IMR-90 (cell line): Measurements from ENCODE around the gene TAC4. TPM values are rescaled to one million over a fixed set of nuclear protein-coding genes. Genes with fewer than 3 reads are reported as not detected.

Source experiments
- ATAC-seq: fragments of 200-7000 bp; cut with Tn5 transposase; 2 replicates; pipeline ENCODE4 v1.9.1; 2020; ENCODE audit warnings: low read depth, mild to moderate bottlenecking, moderate library complexity
- BruUV-seq: library from RNA; stranded (reverse); fragments of 400-500 nt; replicated peaks from 2 replicates; lab custom pipeline; 2021; lab: Mats Ljungman, UMichigan
- CTCF ChIA-PET: fragments of 300-600 bp; formaldehyde crosslinking; extraction: SDS; loops from one replicate; lab custom pipeline; 2021; ENCODE audit warnings: antibody characterized with exemption; lab: Yijun Ruan, JAX
- POLR2A ChIA-PET: fragments of 300-600 bp; sonication (Branson Sonifier 250); formaldehyde crosslinking; loops from one replicate; lab custom pipeline; 2022; ENCODE audit warnings: antibody characterized with exemption; ENCODE audit not compliant: unreplicated experiment; lab: Charles Lee
- DNase-seq: peaks from one replicate; pipeline ENCODE4 v3.0.0; 2013
- H2AFZ ChIP-seq: replicated peaks from 2 replicates; pipeline ENCODE3; 2013; ENCODE audit warnings: low read length, mild to moderate bottlenecking; ENCODE audit not compliant: poor library complexity
- H2AK5ac ChIP-seq: 2 replicates; pipeline ENCODE4 v1.6.1; 2013; ENCODE audit warnings: low read depth, low read length, inconsistent platforms
- H2AK9ac ChIP-seq: replicated peaks from 2 replicates; pipeline ENCODE3; 2013; ENCODE audit warnings: mild to moderate bottlenecking, low read depth, low read length, moderate library complexity; ENCODE audit not compliant: poor library complexity
- H2BK120ac ChIP-seq: 2 replicates; pipeline ENCODE4 v1.6.1; 2013; ENCODE audit warnings: low read depth, low read length, inconsistent platforms
- H2BK15ac ChIP-seq: 3 replicates; pipeline ENCODE4 v1.6.1; 2013; ENCODE audit warnings: low read depth, low read length, inconsistent platforms
- H2BK20ac ChIP-seq: 2 replicates; pipeline ENCODE4 v1.6.1; 2013; ENCODE audit warnings: low read depth, mild to moderate bottlenecking, inconsistent platforms, low read length, moderate library complexity
- H2BK5ac ChIP-seq: 2 replicates; pipeline ENCODE4 v1.6.1; 2013; ENCODE audit warnings: mild to moderate bottlenecking, low read depth, low read length, inconsistent platforms; ENCODE audit not compliant: poor library complexity, severe bottlenecking
- H3K14ac ChIP-seq: replicated peaks from 2 replicates; pipeline ENCODE4 v1.6.1; 2013; ENCODE audit warnings: low read depth, low read length, inconsistent platforms
- H3K18ac ChIP-seq: 2 replicates; pipeline ENCODE4 v1.6.1; 2013; ENCODE audit warnings: low read depth, low read length, control low read depth
- H3K23ac ChIP-seq: 2 replicates; pipeline ENCODE4 v1.6.1; 2013; ENCODE audit warnings: low read depth, low read length, inconsistent platforms
- H3K27ac ChIP-seq: 2 replicates; pipeline ENCODE4 v1.5.1; 2013; ENCODE audit warnings: mild to moderate bottlenecking, control low read depth, low read length; ENCODE audit not compliant: insufficient read depth
- H3K27me3 ChIP-seq: 2 replicates; pipeline ENCODE4 v1.6.1; 2013; ENCODE audit warnings: low read length; ENCODE audit not compliant: control insufficient read depth, insufficient read depth
- H3K36me3 ChIP-seq: 2 replicates; pipeline ENCODE4 v1.6.1; 2013; ENCODE audit warnings: low read length, mixed read lengths; ENCODE audit not compliant: control insufficient read depth, insufficient read depth
- H3K4ac ChIP-seq: 2 replicates; pipeline ENCODE4 v1.6.1; 2013; ENCODE audit warnings: low read depth, low read length, inconsistent platforms
- H3K4me1 ChIP-seq: 2 replicates; pipeline ENCODE4 v1.6.1; 2013; ENCODE audit warnings: low read length, mixed read lengths; ENCODE audit not compliant: control insufficient read depth, insufficient read depth
- H3K4me2 ChIP-seq: 2 replicates; pipeline ENCODE4 v1.6.1; 2013; ENCODE audit warnings: low read depth, mild to moderate bottlenecking, control low read depth, low read length, moderate library complexity
- H3K4me3 ChIP-seq: 2 replicates; pipeline ENCODE4 v1.5.1; 2013; ENCODE audit warnings: low read depth, mild to moderate bottlenecking, control low read depth, low read length, moderate library complexity; ENCODE audit not compliant: insufficient read depth
- H3K56ac ChIP-seq: 2 replicates; pipeline ENCODE4 v1.6.1; 2013; ENCODE audit warnings: low read length, inconsistent platforms; ENCODE audit not compliant: insufficient read depth; ENCODE audit errors: extremely low read depth
- H3K79me1 ChIP-seq, 2 experiments: 2 replicates each; pipeline ENCODE4 v1.6.1; 2013; ENCODE audit warnings: low read length in 2 of 2, inconsistent platforms in 1 of 2, low read depth in 1 of 2
- H3K9ac ChIP-seq: 2 replicates; pipeline ENCODE4 v1.6.1; 2013; ENCODE audit warnings: low read depth, low read length, control low read depth
- H3K9me1 ChIP-seq: 2 replicates; pipeline ENCODE4 v1.6.1; 2013; ENCODE audit warnings: low read length, inconsistent platforms; ENCODE audit not compliant: insufficient read depth
- H3K9me3 ChIP-seq: 2 replicates; pipeline ENCODE4 v1.6.1; 2013; ENCODE audit warnings: low read length; ENCODE audit not compliant: control insufficient read depth, insufficient read depth
- H4K20me1 ChIP-seq: 2 replicates; pipeline ENCODE4 v1.6.1; 2013; ENCODE audit warnings: low read length, inconsistent platforms; ENCODE audit not compliant: insufficient read depth
- H4K5ac ChIP-seq: 2 replicates; pipeline ENCODE4 v1.6.1; 2013; ENCODE audit warnings: mild to moderate bottlenecking, low read depth, low read length, control low read depth
- H4K8ac ChIP-seq, 2 experiments: 2 replicates each; pipeline ENCODE4 v1.6.1; 2013; ENCODE audit warnings: low read depth in 2 of 2, low read length in 2 of 2, control low read depth in 1 of 2, inconsistent platforms in 1 of 2
- H4K91ac ChIP-seq: 2 replicates; pipeline ENCODE4 v1.6.1; 2013; ENCODE audit warnings: low read depth, low read length, inconsistent platforms; ENCODE audit not compliant: insufficient read depth
- CEBPB ChIP-seq: IDR thresholded peaks from 2 replicates; pipeline ENCODE4 v1.6.1; 2012; ENCODE audit warnings: low read depth, low read length, improper control_type of control experiment
- CHD1 ChIP-seq: IDR thresholded peaks from 2 replicates; pipeline ENCODE4 v1.6.1; 2012; ENCODE audit warnings: low read depth, low read length, improper control_type of control experiment
- MAFK ChIP-seq: IDR thresholded peaks from 2 replicates; pipeline ENCODE4 v1.6.1; 2012; ENCODE audit warnings: low read depth, low read length, improper control_type of control experiment
- MAZ ChIP-seq: IDR thresholded peaks from 2 replicates; pipeline ENCODE4 v1.6.1; 2012; ENCODE audit warnings: low read depth, mild to moderate bottlenecking, low read length, improper control_type of control experiment, moderate library complexity, borderline replicate concordance
- MXI1 ChIP-seq: IDR thresholded peaks from 2 replicates; pipeline ENCODE4 v1.6.1; 2012; ENCODE audit warnings: low read depth, mild to moderate bottlenecking, low read length, moderate library complexity, borderline replicate concordance
- NFE2L2 ChIP-seq: fragments of 150-350 bp; IDR thresholded peaks from 2 replicates; pipeline ENCODE4 v1.6.1; 2016; ENCODE audit warnings: low read depth, mild to moderate bottlenecking, low read length
- RAD21 ChIP-seq: IDR thresholded peaks from 2 replicates; pipeline ENCODE4 v1.6.1; 2012; ENCODE audit warnings: low read length, improper control_type of control experiment
- RCOR1 ChIP-seq: IDR thresholded peaks from 2 replicates; pipeline ENCODE4 v1.6.1; 2012; ENCODE audit warnings: mild to moderate bottlenecking, low read length, improper control_type of control experiment; ENCODE audit not compliant: insufficient replicate concordance
- WGBS, 2 experiments: methylation state at CpG; one replicate each; pipeline versions ENCODE4 v1.1.5 to v1.1.7; 2013; ENCODE audit warnings: missing lambda C conversion rate in 2 of 2; ENCODE audit not compliant: insufficient read length in 1 of 2; ENCODE audit errors: extremely low coverage in 2 of 2; 5-methylcytosine and 5-hydroxymethylcytosine counted together
- dilution Hi-C: fragments of 300-500 bp; cut with HindIII; formaldehyde crosslinking; loops from one replicate; pipeline ENCODE4 v1.14.3; 2018; ENCODE audit warnings: low sequenced_read_pairs; ENCODE audit not compliant: unreplicated experiment
- in situ Hi-C: fragments of 300-500 bp; cut with MboI; formaldehyde crosslinking; loops from 3 replicates; pipeline ENCODE4 v1.14.3; 2019; ENCODE audit warnings: low sequenced_read_pairs, inconsistent platforms, mixed read lengths
- intact Hi-C: fragments of 100-400 bp; cut with micrococcal nuclease; formaldehyde crosslinking; loops from 2 replicates; pipeline ENCODE4 v1.10.0; 2022
- polyA plus RNA-seq, 3 experiments: library from polyadenylated mRNA; depleted of rRNA; stranded (reverse); fragments of >200 nt; gene quantifications; 2 replicates each; pipeline ENCODE4 v1.2.3, GENCODE V29; 2012; ENCODE audit warnings: low replicate concordance in 1 of 3
- total RNA-seq: library from RNA; depleted of rRNA; stranded (reverse); fragments of >200 nt; gene quantifications from 2 replicates; pipeline ENCODE4 v1.2.3, GENCODE V29; 2012
- TF ChIP-seq, protein P1 (sequence below): conservative IDR thresholded peaks from 2 replicates; pipeline ENCODE4 v1.5.1; 2012; ENCODE audit warnings: mild to moderate bottlenecking, low read depth, low read length, improper control_type of control experiment

TAC4 gene
- total and polyA plus RNA-seq, 2 of the 4 experiments (the other 2 are of a cell fraction), result not detected

DNA sequence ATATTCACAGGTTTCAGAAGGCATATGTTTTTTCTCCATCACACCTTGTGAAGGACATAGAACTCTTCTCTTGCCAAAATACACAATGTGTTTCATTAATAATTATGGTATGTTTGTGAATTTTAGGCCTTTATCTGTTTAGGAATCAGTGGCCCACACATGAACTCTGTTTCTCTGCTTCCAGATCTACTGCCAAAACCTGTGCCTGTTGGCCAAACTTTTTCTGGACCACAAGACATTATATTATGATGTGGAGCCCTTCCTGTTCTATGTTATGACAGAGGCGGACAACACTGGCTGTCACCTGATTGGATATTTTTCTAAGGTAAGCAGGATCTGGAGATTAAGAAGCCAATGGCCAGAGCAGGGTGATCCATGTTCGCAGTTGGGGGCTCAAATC lies 26.4 kb downstream of the TAC4 start:
- H3K36me3 ChIP-seq, result peaks cover 37% of the 10 kb centered on the region
- H3K56ac ChIP-seq, result no peak overlapping the region
- intact Hi-C loops, result no loop called here
- no peak overlapping the region for H2BK5ac ChIP-seq
- H3K4me2 ChIP-seq, result no peak overlapping the region
- peaks cover 7% of the 10 kb centered on the region for H3K4me1 ChIP-seq
- BruUV-seq, result no TSS peak
- no peak overlapping the region for H3K4ac ChIP-seq
- no peak overlapping the region for H3K4me3 ChIP-seq
- H2AK5ac ChIP-seq, result no peak overlapping the region
- POLR2A ChIA-PET, result no interaction called here
- no CpG with 5 or more reads among the region's 2 CpGs for WGBS, 2 experiments
- no peak overlapping the region for H2BK120ac ChIP-seq
- H3K27ac ChIP-seq, result no peak overlapping the region
- no peak for ATAC-seq
- H3K18ac ChIP-seq, result no peak overlapping the region
- H4K91ac ChIP-seq, result no peak overlapping the region
- dilution Hi-C loops, result no loop called here
- no peaks in the 10 kb centered on the region for H3K27me3 ChIP-seq
- no peak overlapping the region for H2BK20ac ChIP-seq
- in situ Hi-C loops, result no loop called here
- no peak overlapping the region for H3K14ac ChIP-seq
- CTCF ChIA-PET, result interaction anchor here (0.6 kb wide), 1 partner anchor 67 kb away, joined by 3 read pairs; no protein-coding TSS in a partner anchor
- no peak overlapping the region for H4K5ac ChIP-seq
- no peaks in the 10 kb centered on the region for H3K9me3 ChIP-seq
- no peak overlapping the region for H2BK15ac ChIP-seq
- peaks cover 9 to 34% of the 10 kb centered on the region in 2 experiments; a peak in 3 of 4 replicates for H3K79me1 ChIP-seq
- H3K23ac ChIP-seq, result no peak overlapping the region
- no peak overlapping the region for H3K9ac ChIP-seq
- H3K9me1 ChIP-seq, result peaks cover 10% of the 10 kb centered on the region
- H4K20me1 ChIP-seq, result peaks cover 7% of the 10 kb centered on the region; the same call in 1 of the 2 replicates
- H2AFZ ChIP-seq, result no peak overlapping the region
- no peak overlapping the region for H2AK9ac ChIP-seq
- H4K8ac ChIP-seq, result no peak overlapping the region
- TF ChIP-seq MXI1 (no peak), MAZ (no peak), CEBPB (no peak), NFE2L2 (no peak), RCOR1 (no peak), RAD21 (no peak), MAFK (no peak), CHD1 (no peak)
- TF ChIP-seq, protein P1, sequence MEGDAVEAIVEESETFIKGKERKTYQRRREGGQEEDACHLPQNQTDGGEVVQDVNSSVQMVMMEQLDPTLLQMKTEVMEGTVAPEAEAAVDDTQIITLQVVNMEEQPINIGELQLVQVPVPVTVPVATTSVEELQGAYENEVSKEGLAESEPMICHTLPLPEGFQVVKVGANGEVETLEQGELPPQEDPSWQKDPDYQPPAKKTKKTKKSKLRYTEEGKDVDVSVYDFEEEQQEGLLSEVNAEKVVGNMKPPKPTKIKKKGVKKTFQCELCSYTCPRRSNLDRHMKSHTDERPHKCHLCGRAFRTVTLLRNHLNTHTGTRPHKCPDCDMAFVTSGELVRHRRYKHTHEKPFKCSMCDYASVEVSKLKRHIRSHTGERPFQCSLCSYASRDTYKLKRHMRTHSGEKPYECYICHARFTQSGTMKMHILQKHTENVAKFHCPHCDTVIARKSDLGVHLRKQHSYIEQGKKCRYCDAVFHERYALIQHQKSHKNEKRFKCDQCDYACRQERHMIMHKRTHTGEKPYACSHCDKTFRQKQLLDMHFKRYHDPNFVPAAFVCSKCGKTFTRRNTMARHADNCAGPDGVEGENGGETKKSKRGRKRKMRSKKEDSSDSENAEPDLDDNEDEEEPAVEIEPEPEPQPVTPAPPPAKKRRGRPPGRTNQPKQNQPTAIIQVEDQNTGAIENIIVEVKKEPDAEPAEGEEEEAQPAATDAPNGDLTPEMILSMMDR, result no peak
- no peak for DNase-seq
